Ishikawa (cell line): ENCODE measurements around the gene SLCO2A1.

ENCODE experiments used
- CREB1 ChIP-seq: IDR thresholded peaks from 2 replicates; pipeline ENCODE4 v1.6.1; 2012; ENCODE audit warnings: low read depth
- EP300 ChIP-seq: IDR thresholded peaks from 2 replicates; pipeline ENCODE4 v1.6.1; 2012; ENCODE audit warnings: borderline replicate concordance
- NFIC ChIP-seq: IDR thresholded peaks from 2 replicates; pipeline ENCODE4 v1.6.1; 2012
- YY1 ChIP-seq: IDR thresholded peaks from 2 replicates; pipeline ENCODE4 v1.6.1; 2012; ENCODE audit warnings: low read depth

- TF ChIP-seq NFIC (no peak), CREB1 (no peak), EP300 (no peak), YY1 (no peak)
Measured at GRCh38 chr3:134067531-134068161, 37.9 kb upstream of the SLCO2A1 start.
